GM18526 (cell line): ENCODE results near the gene CCR2.

Experiments used
- POLR2A ChIP-seq: IDR thresholded peaks from 3 replicates; pipeline ENCODE4 v1.6.1; 2011; ENCODE audit not compliant: insufficient read length; ENCODE audit errors: extremely low read depth

The CCR2 gene

DNA sequence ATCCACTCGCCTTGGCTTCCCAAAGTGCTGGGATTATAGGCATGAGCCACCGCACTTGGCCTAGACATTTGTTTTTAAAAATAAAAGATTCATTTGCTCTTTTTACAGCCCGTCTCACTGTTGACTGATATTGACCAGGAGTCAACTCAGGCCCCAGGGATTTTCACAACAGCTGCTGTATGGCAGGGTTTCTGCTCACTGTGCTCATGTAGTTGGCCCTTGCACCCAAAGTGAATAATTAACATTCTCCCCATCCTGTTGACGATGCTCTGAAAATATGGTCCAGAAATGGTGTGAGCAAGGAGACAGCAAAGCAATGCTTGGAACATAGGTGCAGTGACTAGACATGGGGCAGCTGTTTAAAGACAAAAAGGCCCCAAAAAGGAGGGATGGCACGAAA, 13.9 kb downstream of the CCR2 start:
- TF ChIP-seq POLR2A: no peak

DNA sequence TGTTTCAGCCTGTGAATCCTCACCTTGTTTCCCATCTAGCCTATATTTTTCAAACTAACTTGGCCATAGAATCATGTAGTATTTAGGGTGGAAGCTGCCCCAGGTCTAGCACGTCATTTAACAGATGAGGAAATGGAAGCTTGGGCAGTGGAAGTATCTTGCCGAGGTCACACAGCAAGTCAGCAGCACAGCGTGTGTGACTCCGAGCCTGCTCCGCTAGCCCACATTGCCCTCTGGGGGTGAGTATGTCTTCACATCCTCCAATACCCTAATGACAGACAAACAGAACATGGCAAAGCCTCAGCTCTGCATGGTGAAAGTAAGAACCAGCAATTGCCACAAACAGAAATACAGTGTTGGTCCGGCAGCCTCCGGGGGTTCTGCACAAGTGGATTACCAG, 14.7 kb downstream of the CCR2 start:
- TF ChIP-seq POLR2A: no peak

- no peak for TF ChIP-seq POLR2A
Measured at GRCh38 chr3:46369151-46369550, 15.2 kb downstream of the CCR2 start.

DNA sequence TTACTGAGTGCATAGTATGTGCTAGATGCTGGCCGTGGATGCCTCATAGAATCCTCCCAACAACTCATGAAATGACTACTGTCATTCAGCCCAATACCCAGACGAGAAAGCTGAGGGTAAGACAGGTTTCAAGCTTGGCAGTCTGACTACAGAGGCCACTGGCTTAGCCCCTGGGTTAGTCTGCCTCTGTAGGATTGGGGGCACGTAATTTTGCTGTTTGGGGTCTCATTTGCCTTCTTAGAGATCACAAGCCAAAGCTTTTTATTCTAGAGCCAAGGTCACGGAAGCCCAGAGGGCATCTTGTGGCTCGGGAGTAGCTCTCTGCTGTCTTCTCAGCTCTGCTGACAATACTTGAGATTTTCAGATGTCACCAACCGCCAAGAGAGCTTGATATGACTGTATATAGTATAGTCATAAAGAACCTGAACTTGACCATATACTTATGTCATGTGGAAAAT, 15.8 kb downstream of the CCR2 start:
- TF ChIP-seq POLR2A: no peak

DNA sequence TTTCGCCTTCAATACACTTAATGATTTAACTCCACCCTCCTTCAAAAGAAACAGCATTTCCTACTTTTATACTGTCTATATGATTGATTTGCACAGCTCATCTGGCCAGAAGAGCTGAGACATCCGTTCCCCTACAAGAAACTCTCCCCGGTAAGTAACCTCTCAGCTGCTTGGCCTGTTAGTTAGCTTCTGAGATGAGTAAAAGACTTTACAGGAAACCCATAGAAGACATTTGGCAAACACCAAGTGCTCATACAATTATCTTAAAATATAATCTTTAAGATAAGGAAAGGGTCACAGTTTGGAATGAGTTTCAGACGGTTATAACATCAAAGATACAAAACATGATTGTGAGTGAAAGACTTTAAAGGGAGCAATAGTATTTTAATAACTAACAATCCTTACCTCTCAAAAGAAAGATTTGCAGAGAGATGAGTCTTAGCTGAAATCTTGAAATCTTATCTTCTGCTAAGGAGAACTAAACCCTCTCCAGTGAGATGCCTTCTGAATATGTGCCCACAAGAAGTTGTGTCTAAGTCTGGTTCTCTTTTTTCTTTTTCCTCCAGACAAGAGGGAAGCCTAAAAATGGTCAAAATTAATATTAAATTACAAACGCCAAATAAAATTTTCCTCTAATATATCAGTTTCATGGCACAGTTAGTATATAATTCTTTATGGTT, 17.1 kb downstream of the CCR2 start, which contains the start of gene CCR5:
TSS of gene CCR5 (plus strand) at position 108 of the 680 bp plus-strand sequence. CDS start 1,957 bp downstream, outside the sequence.
- TF ChIP-seq POLR2A: no peak

- TF ChIP-seq POLR2A: no peak
Measured at GRCh38 chr3:46371519-46372340, 17.8 kb downstream of the CCR2 start.

- no peak for TF ChIP-seq POLR2A
Measured at GRCh38 chr3:46372492-46373359, 18.8 kb downstream of the CCR2 start.

- no peak for TF ChIP-seq POLR2A
Measured at GRCh38 chr3:46374755-46375154, 20.8 kb downstream of the CCR2 start.

- no peak for TF ChIP-seq POLR2A
Measured at GRCh38 chr3:46375218-46375617, 21.3 kb downstream of the CCR2 start.

DNA sequence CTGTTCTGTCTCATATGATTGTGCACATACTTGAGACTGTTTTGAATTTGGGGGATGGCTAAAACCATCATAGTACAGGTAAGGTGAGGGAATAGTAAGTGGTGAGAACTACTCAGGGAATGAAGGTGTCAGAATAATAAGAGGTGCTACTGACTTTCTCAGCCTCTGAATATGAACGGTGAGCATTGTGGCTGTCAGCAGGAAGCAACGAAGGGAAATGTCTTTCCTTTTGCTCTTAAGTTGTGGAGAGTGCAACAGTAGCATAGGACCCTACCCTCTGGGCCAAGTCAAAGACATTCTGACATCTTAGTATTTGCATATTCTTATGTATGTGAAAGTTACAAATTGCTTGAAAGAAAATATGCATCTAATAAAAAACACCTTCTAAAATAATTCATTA, 21.9 kb downstream of the CCR2 start:
- TF ChIP-seq POLR2A: no peak

GRCh38 chr3:46378426-46378942, 24.6 kb downstream of the CCR2 start:
- no peak for TF ChIP-seq POLR2A

- TF ChIP-seq POLR2A: no peak
Measured at GRCh38 chr3:46380471-46381221, 26.7 kb downstream of the CCR2 start.

DNA sequence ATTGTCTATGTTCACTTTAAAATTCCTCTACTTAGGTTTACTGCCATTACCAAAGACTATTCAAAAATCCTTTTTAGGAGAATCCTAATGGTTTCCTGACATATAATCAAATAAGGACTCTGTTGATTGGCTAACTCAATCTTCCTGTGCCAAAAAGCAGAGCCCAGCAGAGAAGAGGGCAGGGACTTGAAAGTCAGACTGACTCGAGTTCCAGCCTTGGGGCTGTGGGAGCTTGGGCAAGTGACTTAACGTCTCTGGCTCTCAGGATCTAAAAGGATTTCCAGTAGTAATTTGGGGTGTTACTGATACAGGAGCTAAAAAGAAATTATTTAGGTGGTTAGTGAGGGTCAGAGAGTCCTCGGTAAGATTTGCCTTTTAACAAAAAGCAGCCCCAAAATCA, 27.7 kb downstream of the CCR2 start:
- no peak for TF ChIP-seq POLR2A

- no peak for TF ChIP-seq POLR2A
Measured at GRCh38 chr3:46383211-46383950, 29.5 kb downstream of the CCR2 start.
